Nucleus accumbens (tissue), 56 donors: ENCODE data around the gene VWA1.
"Not testable (repeated sequence)": the region's sequence is repeated elsewhere in the genome, so short reads cannot be mapped to it uniquely, and the experiment has no call there.

ENCODE experiments used
- DNase-seq, 56 donors: peaks; one replicate each; lab custom pipeline; 2025; lab: John Stamatoyannopoulos, UW

Gene VWA1

DNA sequence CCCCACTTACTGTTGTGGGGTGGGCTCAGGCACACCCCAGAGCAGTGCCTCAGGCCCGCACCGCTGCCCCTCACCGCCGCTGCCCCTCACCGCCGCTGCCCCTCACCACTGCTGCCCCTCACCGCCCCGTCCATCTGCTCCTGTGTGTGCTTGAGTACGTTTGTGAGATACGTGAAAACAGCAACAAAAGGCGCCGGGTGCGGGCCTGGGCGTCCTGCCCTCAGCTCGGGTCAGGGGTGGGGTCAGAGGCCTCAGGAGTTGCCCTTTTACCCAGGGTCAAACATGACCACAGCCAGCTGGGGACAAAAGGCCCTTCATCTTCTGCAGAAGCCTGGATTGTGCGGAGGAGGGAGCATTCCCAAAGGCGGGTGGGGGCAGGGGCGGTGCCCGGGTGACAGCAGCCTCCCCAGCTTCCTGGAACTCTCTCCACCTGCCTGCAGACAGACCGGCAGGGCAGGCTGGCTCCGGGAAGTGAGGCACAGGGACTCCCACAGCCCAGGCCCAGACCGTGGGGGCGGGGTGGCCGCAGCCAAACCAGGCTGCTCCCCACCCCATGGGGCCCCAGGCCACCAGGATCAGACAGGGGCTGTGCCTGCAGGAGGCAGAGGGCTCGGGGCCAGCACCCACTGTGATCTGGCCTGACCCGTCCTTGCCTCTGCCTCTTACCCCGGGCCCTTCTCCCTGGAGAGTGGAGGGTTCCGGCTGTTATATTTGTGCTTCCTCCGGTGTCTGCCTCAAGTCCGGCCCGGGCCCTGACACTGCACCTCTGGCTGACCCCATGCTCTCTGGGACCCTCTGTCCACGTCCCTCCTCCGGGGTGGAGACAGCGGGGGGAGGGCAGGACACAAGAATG, 2.3 kb upstream of the VWA1 start:
- peak in 52 of 56 donors; percentile 31 to 90 (median 75) for DNase-seq

DNA sequence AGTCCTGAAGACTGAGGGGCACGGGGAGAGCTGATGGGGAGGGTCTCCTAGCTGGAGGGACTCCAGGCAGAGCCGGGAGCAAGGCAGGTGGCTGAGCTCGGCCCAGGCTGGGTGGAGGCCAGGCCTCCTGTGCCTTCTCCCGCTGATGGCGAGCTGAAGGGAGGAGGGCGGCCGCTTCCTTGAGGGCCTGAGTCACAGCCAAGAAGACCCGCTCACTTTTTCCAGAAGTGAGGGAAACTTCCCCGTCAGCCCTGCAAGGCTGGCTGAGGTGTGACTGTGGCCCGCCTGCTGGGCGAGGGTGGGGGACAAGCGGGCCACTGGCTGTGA, 1.7 kb upstream of the VWA1 start:
- peak in 4 of 56 donors; percentile 43 to 64 (median 53) for DNase-seq

DNA sequence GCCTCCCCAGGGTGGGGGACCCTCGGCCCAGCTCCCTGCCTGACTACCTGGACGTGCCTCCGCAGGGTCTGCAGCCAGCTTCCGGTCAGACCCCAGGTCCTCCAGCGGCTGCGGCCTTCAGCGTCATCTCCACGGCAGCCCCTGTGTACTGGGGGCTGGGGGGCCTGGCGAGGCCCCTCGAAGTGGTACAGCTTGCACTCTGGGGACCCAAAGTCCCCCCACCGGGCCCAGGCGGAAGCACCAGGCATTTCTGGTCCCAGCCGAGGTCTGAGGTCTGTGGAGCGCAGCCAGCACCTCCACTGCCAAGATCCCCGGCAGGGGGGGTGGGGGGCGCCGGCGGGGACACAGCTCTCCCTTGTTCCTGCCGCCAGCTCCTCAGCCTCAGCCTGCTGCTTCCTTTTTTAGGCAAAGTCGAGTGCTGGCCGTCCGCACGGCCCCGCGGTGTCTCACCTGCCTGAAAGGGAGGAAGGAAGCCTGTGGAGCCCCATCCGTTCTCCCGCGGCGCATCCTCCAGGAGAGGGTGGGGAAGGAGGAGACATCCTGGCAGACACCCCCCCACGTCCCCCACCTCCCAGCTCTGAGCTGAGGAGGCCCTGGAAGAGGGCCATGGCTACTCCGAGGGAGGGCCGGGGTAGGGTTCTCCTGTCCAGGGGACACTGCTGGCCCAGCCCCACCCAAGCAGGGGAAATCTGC, 1.2 kb upstream of the VWA1 start:
- peak in 52 of 56 donors; percentile 32 to 86 (median 72) for DNase-seq

DNA sequence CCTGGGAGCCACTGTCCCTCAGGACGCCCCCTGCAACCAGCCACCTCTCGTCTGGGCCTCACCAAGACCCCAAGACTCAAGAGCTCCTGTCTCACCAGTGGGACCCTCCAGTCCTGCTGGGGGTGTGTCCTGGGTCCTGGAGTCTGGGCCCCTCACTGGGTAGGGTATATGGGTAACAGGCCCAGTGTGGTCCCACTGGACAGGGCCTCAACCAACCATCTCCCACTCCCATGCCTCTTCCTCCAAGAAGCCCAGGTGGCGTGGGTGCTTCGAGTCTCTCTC, 725 bp upstream of the VWA1 start:
- DNase-seq = no peak

DNA sequence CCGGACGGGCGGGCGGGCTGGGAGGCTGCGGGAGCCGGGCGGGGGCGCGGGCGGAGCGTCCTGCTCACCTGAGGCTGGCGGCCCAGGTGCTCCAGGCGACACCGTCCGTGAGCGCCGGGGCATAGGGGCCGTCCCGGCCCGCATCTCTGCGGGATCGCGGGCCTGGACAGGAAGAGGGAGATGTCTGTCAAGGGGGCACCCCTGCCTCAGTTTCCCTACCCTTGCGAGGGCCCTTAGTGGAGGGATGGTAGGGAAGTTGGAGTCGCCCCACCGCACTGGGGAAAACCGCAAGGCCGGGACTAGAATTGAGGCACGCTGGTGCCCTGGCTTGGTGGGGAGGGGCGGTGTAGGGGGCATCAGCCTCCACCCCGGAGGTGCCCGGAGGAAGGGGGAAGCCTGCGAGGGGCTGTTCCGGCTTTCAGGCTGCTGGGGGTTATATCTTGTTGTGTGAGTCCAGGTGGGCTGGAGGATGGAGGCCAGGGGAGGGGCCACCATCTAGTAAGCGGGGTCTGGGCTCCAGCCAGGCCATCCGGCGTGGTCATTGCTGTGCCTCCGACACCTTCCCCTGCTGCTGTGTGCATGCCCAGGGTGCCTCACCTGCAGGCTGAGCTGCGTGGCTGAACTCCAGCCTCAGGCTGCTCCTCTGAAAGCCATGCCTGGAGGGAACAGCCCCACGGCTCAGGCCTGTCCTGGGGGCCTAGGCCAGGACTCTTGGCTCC, 580 bp downstream of the VWA1 start:
- no peak for DNase-seq

DNA sequence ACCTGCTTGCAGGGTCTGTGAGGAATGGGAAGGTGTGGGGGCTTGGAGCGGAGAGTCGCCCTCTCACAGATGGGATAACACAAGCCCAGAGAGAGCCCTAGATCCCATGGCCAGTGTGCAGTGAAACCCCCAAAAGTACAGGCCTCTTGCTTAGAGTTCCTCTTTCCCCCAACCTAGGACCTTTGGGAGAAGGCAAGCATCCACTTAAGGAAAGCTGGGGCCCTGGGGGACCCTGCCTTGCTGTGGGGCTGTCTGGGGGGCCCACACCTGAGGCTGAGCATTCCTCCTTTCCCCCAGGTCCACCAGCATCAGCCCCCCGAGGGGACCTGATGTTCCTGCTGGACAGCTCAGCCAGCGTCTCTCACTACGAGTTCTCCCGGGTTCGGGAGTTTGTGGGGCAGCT, 1.1 kb downstream of the VWA1 start:
- no peak for DNase-seq

DNA sequence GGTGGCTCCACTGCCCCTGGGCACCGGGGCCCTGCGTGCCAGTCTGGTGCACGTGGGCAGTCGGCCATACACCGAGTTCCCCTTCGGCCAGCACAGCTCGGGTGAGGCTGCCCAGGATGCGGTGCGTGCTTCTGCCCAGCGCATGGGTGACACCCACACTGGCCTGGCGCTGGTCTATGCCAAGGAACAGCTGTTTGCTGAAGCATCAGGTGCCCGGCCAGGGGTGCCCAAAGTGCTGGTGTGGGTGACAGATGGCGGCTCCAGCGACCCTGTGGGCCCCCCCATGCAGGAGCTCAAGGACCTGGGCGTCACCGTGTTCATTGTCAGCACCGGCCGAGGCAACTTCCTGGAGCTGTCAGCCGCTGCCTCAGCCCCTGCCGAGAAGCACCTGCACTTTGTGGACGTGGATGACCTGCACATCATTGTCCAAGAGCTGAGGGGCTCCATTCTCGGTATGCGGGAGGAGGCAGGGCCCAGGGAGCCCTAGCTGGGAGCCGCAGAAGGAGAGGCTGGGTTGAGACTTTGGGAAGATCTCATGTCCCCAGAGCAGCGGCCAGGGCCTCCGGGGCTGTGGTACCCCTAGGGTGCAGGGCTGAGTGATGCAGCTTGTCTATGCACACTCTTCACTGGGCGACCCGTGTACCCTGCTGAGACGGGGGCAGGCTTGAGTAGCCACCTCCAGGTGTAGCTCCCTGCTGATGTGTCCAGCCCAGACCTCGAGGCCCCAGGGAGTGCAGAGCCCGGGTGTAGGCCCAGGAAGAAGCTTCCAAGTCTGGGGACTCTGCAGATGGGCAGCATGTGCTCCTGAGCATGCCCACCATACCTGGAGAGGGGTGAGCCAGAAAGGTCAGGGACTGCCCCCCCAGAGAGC, 1.8 kb downstream of the VWA1 start:
- no peak for DNase-seq

DNA sequence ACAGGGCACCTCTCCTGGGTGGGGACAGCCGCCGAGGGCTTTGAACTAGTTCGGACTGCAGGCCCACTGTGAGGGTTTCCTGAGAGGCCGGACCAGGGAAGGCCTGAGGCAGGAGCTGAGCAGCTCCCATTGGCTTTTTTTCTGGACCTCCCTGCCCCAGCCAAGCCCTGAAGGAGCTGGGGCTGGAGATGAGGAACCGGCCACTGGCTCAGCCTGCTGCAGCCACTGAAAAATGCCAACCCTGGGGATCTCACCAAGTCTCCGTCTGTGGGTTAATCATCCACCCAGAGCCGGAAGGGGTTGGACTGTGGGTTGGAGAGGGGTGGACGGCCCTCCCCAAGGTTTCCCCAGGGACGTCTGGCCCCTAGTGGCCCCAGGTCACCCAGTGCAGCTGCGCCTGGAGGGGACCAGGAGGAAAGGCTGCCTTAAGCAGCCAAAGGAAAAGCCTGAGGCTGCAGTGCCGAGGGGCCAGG, 2.5 kb downstream of the VWA1 start:
- no peak for DNase-seq

DNA sequence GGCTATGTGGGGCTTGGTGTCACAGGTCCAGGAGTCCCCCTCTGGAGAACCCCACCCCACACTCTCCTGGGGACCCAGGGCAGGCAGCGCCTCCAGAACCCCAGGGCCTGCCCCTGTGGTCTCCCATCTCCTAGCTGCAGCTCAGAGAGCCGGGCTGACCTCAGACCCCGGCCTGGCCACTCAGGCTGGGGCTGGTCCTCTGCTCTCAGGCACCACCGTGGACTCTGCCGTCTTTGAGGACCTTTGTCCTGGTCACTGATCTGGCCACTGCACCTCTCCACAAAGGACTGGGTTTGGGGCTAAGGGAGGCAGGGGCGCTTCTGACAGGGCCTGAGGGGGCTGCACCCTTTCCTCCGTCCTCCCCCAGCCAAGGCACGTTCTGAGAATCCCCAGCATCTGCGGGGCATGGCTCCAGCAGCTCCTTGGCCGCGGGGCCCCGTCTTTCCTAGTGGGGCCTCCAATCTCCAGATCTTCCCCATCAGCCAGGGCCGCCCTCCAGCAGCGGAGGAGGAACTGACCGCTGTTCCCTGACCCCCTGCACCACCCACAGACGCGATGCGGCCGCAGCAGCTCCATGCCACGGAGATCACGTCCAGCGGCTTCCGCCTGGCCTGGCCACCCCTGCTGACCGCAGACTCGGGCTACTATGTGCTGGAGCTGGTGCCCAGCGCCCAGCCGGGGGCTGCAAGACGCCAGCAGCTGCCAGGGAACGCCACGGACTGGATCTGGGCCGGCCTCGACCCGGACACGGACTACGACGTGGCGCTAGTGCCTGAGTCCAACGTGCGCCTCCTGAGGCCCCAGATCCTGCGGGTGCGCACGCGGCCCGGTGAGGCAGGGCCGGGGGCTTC, 3.3 kb downstream of the VWA1 start:
- no peak for DNase-seq

DNA sequence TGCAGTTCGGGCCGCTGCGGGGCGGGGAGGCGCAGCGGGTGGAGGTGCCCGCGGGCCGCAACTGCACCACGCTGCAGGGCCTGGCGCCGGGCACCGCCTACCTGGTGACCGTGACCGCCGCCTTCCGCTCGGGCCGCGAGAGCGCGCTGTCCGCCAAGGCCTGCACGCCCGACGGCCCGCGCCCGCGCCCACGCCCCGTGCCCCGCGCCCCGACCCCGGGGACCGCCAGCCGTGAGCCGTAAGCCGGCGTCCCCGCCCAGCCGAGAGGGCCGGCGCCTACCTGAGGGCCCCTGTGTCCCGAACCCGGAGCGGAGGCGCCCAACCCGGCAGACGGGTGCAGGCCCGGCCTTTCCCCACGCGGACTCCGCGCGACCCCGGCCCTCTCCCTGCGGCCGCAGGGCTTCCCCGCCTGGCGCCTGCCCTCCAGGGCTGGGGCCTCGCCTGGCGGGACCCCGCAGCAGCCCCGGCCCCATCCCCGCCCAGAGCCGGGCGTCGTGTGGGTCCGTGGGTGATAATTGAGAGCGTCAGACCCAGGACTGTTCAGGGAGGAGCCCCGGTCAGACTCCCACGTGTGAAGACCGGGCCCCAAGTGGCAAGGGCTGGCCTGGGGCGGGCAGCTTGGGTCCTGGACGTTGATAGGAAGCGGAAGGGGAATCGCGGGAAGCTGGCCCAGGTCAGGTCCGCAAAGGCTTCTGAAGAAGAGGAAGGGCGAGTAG, 4.2 kb downstream of the VWA1 start:
- DNase-seq = no peak

DNA sequence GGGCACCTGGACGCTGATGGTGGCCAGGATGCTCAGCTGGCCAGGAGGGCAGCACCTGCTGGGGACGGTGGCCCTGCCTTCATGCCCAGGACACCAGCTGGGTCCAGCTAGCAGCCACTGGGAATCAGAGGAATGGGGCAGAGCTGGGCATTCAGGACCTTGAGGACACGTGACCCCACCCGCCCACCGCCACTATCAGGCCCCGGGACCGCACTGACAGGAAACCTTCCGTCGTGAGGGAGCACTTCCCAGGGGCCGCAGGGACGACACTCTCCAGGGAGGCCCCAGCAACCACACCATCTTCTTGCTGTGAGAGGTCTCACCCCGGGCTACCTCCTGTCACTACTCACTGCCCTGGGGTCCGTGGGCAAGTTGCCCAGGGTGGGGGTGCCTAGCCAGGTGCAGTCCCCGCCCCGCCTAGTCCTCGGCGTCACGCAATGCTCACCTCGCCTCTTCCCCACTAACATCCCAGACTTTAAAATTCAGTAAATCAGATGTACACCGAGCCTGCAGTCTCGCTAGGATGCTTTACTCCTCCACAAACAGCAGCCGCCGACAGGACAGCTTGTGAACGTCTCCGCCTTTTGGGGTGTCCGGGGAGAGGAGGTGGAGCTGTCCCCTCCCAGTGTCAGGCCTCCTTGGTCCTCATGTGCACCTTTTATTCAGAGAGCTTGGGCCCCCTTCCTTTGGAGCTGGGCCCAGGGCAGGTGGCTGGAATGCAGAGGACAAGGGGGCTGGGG, 4.9 kb downstream of the VWA1 start:
- DNase-seq = peak in 2 of 56 donors; percentile 17 to 18

DNA sequence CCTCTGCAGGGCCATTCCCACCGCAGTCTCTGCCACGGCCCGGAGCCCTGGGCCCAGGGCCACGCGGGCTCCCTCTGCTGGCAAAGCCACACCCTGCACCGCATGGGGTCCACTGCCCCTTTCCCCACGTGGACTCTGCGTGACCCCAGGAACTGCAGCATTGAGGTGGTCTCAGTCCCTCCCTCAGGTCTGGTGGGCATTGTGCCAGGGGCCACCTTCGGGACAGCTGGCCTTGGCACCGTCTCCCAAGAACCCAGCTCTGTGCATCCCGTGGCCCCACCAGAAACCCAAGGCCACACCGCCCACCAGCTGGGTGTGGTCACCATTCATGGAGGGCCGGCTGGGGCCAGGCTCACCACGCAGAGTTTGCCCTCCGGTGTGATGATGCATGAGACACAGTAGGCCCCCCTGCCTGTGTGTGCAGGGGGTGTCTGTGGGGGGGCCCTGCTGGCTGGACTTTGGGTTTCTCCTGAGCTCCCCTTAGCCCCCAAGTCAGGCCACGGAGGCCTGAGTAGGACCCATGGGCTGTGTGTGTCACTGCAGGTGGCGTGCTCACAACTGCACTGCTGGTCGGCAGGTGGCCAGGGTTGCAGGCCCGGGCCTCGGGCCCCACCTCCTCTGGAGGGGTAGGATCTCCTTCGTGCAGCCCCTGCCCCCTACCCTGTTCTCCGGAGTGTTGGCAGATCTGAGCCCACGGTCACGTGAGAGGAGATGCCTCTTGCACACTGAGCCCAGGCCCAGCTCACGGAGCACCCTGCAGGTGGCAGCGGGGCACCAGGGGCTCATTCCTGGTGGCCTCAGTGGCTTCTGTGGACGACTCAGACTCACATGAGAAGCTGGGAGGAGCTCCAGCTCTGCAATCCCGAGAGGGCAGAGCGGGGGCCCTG, 5.8 kb downstream of the VWA1 start:
- peak in 19 of 56 donors; percentile 8 to 72 (median 33) for DNase-seq

DNA sequence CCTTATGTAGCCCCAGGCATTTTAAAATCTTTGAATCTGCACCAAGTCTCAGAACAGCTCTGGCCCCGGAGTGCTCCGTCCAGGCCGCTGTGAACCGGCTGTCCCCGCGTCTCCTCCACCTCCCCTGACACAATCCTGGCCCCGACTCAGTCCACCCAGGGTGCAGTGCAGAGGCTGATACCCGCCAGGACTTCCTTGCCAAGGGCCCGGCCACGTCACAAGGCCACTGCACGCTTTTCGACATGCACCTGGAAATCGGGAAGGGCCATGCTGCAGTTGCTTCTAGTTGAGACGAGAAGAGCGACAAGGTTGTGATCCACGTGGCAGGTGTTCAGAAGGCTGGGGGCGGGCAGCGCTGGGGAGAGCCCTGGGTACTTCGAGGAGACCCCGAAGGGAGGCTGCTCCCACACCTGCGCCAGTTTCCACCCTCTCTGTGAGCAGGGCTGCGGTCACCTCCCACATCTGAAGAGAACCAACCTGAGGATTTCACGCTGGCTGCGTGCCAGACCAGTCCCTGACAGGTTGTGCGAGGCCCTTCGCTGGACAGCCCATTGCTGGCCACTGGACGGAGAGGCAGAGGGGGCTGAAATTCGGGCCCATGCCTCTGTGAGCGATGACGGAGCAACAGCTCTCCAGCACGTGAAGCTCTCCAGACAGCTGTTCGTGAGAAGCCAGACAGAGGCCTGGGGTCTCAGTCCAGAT, 6.7 kb downstream of the VWA1 start:
- no peak for DNase-seq

DNA sequence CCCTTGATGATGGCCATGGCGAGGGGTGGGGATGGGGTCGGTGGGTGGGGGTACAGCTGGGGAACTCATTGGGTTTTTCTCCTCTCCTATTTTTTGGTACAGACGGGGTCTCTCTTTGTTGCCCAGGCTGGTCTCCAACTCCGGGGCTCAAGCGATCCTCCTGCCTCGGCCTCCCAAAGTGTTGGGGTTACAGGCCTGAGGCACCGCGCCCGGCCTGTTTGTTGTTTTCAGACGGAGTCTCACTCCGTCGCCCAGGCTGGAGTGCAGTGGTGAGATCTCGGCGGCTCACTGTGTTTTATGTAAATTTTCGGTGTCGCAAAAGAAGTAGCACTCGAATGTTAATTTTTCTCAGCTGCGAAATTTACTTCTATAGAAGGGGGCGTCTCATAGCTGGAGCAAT, 11.1 kb downstream of the VWA1 start:
- DNase-seq = not testable (repeated sequence)

DNA sequence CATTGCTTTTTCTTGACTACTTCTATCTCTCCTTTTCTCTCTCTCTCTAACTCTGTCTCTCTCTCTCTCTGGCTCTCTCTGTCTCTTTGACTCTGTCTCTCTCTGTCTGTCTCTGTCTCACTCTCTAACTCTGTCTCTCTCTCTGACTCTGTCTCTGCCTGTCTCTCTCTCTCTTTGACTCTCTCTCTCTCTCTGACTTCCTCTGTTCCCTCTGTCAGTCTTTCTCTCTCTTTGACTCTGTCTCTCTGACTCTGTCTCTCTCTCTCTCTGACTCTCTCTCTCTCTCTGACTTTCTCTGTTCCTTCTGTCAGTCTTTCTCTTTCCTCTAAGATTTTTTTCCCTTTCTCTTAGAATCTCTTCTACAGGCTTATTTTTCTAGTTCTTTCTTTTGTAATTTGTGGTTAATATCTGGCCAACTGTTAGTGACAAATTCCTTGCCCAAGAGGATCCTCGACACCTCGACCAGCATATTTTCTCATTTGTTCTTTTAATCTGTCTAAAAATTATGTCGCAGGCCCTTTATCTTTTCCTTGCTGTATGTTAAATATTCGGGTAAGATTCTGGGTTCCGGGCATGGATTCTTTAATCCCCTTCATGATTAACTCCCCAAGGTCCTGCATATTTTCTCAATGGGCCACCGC, 13.7 kb downstream of the VWA1 start, which contains the start of gene ATAD3C:
Gene ATAD3C, plus strand, starts transcription at position 591 of the 641 bp plus-strand sequence. CDS start 995 bp downstream, outside the sequence.
- DNase-seq = no peak

DNA sequence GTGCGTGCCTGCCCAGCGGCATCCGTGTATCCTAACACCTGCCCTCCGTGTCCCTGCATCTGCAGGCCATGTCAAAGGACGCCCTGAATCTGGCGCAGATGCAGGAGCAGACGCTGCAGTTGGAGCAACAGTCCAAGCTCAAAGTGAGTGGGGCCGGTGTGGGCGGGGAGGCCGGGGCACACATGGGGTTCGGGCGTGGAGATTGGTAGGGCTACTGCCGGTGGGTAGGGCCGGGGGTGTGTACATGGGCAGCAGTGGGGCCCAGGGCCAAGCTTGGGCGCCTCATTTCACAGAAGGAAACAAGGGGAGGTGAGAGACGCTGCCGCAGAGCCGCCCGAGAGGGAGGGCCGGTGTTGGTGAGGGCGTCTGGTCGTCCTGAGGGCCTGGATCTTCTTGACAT, 15.1 kb downstream of the VWA1 start:
- not testable (repeated sequence) for DNase-seq
